ENCODE data around the gene TRIML1. TPM values are rescaled to one million over a fixed set of nuclear protein-coding genes. Genes with fewer than 3 reads are reported as not detected.

TRIML1 gene, protein sequence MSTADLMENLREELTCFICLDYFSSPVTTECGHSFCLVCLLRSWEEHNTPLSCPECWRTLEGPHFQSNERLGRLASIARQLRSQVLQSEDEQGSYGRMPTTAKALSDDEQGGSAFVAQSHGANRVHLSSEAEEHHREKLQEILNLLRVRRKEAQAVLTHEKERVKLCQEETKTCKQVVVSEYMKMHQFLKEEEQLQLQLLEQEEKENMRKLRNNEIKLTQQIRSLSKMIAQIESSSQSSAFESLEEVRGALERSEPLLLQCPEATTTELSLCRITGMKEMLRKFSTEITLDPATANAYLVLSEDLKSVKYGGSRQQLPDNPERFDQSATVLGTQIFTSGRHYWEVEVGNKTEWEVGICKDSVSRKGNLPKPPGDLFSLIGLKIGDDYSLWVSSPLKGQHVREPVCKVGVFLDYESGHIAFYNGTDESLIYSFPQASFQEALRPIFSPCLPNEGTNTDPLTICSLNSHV
- total RNA-seq = not detected

DNA sequence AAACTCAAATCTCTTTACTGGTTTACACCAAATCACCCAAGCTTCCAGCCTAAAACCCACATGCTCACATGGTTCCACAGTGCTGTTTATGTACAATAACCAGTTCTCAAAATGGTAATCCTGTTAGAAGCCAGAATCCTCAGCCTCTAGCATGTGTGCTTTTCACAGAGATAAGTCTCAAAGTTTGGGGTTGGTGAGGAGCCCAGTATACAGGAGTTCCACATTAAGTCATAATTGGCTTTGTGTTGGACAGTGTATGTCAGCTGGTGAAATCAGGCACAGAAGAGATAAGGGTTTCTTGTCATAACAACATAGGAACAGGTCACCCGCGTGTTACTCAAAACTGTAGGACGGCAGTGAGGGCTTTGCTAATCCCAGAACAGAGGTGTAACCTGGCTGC is at the start of gene TRIML1:
TSS of gene TRIML1 (plus strand) at position 301 of the 400 bp plus-strand sequence. CDS start 118 bp downstream, outside the sequence.
- DNase-seq (ENCODE audit: low read depth in 2 of 3, low spot score in 2 of 3) = no peak

DNA sequence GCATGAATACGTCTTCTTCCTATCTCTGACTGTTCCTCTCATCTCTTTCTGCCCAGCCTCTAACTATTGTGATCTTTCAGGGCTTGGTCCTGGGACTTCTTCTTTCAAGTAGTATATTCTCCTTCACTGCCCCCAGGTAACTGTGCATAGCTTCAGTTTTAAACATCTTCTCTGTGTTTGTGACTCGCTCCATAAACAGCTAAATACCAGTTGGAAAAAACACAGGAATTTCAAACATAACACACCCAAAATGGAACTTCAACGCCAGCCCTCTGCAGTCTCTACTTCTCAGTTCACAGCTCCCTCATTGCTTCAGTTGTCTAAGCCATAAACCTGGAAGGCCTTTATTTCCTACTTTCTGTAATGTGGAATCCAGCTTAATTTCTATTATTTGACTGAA is 46.4 kb upstream of the TRIML1 start:
- DNase-seq (ENCODE audit: low read depth in 2 of 3, low spot score in 2 of 3) = no peak

DNA sequence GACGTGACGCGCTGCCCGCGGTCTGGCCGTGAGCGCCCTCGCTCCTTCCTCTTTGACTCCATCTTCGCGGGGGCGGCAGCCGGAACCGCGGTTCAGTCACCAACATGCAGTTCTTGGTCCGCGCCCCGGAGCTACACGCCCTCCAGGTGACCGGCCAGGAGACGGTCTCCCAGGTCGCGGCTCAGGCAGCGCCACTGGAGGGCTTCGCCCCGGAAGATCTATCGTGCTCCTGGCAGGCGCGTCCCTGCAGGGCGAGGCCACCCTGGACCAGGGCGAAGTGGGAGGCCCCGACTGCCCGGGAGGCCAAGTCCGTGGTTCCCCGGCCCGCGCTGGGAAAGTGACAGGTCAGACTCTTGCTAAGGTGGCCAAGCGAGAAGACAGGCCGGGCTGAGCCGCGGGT is 32.8 kb upstream of the TRIML1 start:
- DNase-seq (ENCODE audit: low read depth in 2 of 3, low spot score in 2 of 3) = no peak

DNA sequence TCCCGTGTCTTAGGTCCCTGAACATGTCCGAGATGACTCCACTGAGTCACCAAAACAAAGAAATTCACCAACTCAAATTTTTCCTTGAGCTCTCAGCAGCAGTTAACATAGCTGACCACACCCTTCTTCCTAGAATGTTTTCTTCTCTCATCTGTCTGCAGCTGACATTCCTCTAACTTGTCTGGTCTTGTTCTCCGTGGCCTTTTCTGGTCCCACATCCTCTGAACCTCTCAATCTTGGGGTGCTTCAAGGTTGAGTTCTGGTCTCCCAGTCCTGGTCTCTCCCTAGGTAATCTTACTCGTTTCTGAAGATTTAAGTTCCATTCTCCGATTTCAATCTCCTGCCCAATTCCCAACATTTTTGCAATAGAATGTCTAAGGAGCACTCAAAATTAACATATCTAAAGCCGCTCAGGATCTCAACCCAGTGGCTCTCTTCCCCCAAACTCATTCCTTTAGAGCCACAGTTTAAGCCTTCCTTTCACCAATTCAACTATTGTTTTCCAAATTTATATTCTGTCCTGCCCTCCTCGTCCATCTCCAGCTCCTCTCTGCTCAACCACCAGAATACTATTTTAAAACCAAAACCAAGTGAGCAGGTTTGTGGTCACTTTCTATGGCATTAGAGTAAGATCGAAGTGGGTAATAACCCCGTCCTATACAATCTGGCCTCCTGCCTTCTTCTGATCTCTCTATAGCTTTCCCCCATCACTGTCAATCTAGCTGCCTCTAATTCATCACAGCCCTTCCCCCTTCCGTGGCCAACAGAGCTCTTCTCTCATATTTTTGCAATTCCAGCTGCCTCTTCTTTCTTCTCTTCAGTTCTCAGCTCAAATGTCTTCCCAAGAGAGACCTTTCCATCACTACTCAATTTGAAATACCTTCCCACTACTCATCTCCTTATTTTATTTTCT is 31.1 kb upstream of the TRIML1 start:
- no peak for DNase-seq (ENCODE audit: low read depth in 2 of 3, low spot score in 2 of 3)

DNA sequence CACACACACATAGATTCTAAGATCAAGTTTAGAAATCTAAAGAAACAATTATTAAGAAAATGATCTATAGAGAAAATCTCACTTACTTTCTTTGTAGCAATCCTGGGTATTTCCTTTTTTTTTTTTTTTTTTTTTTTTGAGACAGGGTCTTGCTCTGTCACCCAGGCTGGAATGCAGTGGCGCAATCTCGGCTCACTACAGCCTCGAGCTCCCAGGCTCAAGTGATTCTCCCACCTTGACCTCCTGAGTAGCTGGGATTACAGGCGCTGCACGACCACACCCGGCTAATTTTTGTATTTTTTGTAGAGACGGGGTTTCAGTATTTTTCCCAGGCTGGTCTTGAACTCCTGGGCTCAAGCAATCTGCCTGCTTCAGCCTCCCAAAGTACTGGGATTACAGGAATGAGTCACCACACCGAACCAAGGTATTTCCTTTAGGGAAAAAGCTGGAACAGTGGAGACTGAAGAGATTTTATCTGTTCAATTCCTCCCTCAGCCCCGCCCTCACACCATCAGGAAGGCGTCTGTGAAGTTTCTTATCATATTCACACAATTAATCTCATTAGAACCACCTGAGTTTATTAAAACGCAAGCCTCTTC is 30.0 kb upstream of the TRIML1 start, which contains the start of gene TRIML2:
TSS of gene TRIML2 (minus strand) at position 447 of the 599 bp plus-strand sequence. CDS start 4,235 bp downstream, outside the sequence.
- no peak for DNase-seq (ENCODE audit: low read depth in 2 of 3, low spot score in 2 of 3)

DNA sequence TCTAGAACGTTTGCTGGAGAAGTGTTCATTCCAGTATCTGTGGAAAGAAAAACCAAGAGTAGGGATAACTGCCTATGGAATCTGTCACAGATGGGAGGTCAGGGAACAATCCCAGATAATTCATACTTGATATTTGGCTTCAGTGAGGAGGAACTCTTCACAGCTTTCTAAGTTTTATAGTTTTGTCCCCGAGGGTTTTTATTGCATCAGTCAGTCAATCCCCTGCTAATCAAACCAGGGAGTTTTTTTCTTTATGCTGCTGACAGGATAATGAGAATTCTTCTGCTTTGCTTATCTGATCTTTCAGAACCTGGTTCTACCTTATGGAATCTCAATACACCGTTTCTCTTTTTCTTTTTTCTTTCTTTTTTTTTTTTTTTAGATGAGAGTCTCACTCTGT is 29.2 kb upstream of the TRIML1 start:
- no peak for DNase-seq (ENCODE audit: low read depth in 2 of 3, low spot score in 2 of 3)

DNA sequence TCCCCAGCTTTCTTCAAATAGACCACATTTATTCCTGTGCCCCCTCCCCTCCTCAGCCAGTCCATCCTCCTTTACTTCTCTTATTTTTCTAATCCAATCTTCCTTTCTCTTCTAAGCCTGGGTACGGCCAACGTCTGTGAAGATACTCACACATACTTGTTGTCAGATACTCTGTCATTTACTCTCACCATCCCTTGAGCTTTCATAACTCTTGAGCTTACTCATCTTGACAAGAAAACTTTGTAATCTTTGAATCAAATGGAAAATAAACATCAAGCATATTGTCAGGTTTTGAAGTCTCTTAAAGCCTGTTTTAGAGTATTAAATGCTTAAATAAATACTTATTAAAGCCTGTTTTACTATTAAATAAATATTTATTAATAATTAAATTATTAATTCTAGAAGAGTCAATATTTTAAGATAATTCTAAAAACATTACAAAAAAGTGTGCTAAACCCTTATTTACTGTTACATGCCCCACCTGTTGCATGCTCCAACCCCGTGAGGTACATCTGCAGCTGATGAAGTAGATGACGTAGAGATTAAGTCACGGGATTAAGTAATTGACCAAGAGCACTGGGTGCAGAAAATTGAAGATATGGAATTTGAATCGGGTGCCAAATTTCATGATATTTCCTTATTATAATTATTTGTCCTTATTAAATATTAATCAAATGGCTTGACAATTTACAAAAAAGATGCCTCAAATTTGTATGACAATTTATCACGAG is 28.3 kb upstream of the TRIML1 start:
- DNase-seq (ENCODE audit: low read depth in 2 of 3, low spot score in 2 of 3) = no peak

DNA sequence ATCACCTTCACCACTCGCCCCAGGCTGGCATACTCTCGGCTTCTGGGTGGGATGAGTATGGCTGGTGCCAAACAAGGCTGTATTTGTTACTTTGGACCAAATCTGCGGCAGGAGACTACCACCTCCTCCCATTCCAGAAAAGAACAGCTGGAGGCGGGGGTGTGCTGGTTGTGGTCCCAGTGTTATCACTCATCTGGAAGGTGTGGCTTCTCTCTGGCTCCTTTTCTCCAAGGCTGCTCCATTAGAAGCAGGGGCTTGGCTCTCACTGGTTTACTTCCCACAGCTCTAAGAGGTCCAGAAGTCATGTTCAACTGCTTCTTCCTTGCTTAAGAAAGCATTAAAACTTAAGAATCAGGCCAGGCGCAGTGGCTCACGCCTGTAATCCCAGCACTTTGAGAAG is 27.3 kb upstream of the TRIML1 start:
- no peak for DNase-seq (ENCODE audit: low read depth in 2 of 3, low spot score in 2 of 3)

DNA sequence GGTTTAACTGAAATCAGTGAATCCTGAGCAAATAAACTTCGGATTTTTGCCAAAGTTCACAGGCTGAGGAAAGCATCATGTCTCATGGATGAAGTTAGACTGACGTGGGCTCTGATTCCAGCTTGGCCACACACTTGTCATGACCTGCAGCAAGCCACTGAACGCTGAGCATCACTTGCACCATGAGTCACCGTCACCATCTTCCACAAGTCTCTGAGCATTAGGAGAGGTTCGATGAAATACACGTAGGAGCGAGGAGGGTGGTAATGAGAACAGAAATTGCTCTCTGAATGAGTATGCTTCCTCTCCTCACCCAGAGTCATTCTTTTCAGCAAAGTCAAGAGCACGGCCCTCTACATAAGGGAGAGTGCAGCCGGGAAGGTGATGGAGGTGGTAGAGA is 26.1 kb upstream of the TRIML1 start:
- no peak for DNase-seq (ENCODE audit: low read depth in 2 of 3, low spot score in 2 of 3)

DNA sequence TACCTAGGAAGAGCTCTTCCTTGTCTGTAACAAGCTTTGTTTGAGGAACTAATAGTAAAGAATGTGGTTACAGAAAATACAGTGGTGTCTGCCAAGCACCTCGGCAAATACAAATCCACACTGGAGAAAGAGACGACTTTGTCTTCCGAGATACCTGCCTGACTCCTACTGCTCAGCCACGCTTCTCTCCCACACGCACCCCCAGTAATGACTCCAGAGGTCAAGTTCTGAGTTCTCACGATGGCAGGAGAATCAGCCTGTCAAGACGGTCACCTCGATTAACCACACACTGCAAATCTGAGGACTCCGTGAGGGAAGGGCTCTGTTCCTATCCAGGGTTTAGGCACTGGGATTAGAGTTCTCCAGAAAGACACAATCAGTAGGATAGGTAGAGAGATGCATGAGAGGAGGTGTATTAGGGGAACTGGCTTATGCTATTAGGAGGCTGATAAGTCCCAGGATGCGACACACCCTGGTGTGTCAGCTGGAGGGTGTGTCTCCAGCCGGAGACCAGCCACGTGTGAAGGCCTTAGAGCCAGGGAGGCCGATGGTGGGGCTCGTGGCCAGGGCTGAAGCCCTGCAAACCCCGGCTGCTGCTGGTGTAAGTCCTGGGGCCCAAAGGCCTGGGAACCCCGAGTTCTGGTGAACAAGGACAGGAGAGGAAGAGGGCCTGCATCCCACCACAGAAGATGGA is 21.5 kb upstream of the TRIML1 start:
- DNase-seq (ENCODE audit: low read depth in 2 of 3, low spot score in 2 of 3) = no peak

DNA sequence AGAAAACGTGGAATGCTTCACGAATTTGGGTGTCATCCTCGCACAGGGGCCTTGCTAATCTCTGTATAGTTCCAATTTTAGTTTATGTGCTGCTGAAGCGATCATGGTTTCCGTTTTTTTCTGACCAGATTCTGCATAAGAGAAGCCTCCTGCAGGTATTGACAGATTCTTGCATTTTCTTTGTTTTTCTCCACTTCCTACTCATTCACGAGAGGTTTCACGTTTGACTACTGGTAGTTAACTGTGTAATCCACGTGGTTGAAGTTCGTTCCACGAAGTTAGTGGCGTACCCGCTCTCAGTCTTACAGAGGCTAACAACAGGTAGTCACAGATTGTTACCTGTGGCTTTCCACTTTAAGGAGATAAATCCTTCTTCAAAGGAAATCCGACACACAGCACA is 17.7 kb upstream of the TRIML1 start:
- no peak for DNase-seq (ENCODE audit: low read depth in 2 of 3, low spot score in 2 of 3)

DNA sequence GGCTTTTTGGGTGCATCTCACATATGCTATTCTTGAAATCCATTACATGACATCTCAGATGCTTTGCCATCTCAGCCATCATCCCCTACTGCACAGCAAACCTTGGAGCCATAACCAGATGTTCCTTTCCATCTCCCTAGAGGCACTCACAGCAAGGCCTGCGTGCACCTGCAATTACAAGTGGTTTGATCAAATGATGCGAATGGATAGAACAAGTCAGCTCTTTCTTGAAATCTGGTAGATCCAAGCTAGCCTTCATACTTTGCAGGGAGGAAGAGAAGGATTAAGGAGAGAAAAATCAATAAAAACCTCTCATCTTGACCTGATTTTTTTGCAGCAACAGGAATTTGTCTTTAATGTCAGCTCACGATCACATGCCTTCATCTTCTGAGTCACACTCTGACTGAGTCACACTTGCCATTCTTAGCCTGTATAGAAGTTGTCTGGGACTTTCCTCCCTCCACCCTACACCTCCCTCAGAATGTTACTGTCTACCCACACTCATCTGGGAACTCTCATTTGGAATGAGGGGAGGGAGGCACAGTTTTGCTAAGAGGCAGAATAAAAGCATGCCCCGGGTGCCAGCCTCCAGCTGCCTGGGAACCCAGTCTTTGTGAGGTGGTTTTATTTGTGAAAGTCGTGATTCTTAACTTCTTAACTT is 11.9 kb upstream of the TRIML1 start:
- DNase-seq (ENCODE audit: low read depth in 2 of 3, low spot score in 2 of 3) = no peak

DNA sequence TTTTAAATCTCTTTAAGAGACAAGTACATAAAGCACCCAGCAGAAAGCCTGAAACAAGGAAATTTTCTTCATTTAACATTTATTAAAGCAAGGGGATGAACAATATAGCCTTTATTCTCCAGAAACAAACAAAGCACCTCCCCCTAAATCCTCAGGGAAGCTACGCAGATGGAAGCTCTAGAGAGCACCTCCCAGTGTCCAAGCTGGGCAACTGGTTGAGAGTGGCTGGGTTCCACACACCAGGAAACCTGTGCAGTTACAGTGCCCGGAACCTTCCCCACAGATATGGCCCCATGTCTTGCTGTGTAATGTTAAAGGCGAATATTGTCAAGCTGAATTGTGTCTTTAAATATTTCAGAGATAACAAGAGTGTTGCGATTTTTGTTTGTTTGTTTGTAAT is 8.9 kb upstream of the TRIML1 start:
- no peak for DNase-seq (ENCODE audit: low read depth in 2 of 3, low spot score in 2 of 3)

DNA sequence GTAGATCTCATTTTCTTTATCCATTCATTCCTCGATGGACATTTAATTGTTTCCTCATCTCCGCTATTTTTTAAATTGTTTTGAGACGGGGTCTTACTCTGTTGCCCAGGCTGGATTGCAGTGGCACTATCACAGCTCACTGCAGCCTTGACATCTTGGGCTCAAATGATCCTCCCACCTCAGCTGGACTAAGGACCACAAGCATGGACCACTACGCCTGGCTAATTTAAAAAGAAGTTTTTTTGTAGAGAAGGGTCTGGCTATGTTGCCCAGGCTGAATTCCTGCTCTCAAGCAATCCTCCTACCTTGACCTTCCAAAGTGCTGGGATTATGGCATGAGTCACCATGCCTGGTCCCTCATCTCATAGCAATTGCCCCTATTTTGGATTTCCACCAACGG is 7.0 kb upstream of the TRIML1 start:
- DNase-seq (ENCODE audit: low read depth in 2 of 3, low spot score in 2 of 3) = no peak

DNA sequence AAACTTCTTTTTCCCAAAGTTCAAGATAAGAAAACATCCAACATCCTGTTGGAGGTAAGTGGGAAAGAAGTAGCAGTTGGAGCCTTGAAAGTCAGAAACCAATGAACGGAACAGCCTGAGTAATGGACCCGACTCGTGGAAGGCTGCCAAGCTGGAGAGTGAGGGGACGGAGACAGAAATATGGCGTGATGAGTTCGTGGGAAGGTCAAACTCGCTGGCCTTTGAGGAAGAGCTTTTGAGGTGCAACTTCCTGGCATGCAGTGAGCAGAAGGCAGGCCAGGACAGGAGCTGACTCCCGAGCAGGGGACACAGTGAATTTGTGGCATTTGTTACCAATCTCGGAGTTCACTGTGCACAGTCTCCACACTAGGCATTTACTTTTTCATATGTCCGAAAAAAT is 1.0 kb upstream of the TRIML1 start:
- DNase-seq (ENCODE audit: low read depth in 2 of 3, low spot score in 2 of 3) = no peak

DNA sequence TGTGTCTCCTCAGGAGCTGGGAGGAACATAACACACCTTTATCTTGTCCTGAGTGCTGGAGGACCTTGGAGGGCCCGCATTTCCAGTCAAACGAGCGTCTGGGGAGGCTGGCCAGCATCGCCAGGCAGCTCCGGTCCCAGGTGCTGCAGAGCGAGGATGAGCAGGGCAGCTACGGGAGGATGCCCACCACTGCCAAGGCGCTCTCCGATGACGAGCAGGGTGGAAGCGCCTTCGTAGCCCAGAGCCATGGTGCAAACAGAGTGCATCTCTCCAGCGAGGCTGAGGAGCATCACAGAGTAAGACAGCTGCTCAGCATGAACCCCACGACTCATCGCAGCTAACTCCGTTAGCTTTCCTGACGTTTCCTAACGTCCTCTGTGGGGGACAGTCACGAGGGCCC is 430 bp downstream of the TRIML1 start:
- DNase-seq (ENCODE audit: low read depth in 2 of 3, low spot score in 2 of 3) = no peak

DNA sequence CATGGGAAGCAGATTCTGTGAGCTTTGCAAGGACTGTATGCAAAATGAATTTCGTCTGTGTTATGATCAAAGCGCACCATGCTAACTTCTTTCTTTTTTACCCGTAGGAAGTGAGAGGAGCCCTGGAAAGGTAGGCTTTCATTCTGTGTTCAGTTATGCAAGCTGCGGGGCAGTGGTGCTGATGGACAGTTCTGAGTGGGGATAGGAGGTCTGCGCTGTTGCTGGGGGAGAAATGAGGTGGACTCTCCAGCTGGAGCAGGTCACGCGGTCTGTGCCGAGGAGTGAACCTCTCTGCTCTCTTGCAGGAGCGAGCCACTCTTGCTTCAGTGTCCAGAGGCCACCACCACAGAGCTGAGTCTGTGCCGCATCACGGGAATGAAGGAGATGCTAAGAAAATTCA is 4.5 kb downstream of the TRIML1 start:
- no peak for DNase-seq (ENCODE audit: low read depth in 2 of 3, low spot score in 2 of 3)

DNA sequence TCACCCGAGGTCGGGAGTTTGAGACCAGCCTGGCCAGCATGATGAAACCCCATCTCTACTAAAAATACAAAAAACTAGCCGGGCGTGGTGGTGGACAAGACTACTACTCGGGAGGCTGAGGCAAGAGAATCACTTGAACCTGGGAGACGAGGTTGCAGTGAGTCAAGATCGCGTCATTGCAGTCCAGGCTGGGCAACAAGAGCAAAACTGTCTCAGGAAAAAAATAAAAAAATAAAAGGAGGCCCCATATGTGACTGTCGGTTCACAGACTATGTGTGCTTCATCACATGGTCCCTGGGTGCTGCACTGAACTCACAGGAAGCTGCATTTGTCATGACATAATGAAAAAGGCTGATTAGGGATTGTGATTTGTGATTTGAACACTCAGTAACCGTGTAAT is 6.4 kb downstream of the TRIML1 start:
- DNase-seq (ENCODE audit: low read depth in 2 of 3, low spot score in 2 of 3) = no peak

DNA sequence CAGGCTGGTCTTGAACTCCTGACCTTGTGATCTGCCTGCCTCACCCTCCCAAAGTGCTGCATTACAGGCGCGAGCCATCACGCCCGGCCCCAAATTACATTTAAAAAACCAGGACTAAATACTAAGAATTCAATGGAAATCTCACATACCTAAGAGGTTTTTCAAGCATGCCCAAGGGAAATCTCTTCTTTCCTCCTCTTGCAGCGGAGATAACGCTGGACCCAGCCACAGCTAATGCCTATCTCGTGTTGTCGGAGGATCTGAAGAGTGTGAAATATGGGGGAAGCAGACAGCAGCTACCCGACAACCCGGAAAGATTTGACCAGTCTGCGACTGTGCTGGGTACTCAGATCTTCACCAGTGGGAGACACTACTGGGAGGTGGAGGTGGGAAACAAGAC is 7.4 kb downstream of the TRIML1 start:
- no peak for DNase-seq (ENCODE audit: low read depth in 2 of 3, low spot score in 2 of 3)

Data from hematopoietic multipotent progenitor cell (in vitro differentiated cells).